HG03095 (cell line): ENCODE data around the gene PLD2.
A peak's percentile ranks its signal among the peaks of the same experiment; 100 is the strongest.

Source experiments
- ATAC-seq: cut with Tn5 transposase; IDR thresholded peaks from one replicate; pipeline ENCODE4 v1.9.1; 2021; ENCODE audit warnings: moderate library complexity; ENCODE audit not compliant: unreplicated experiment

The PLD2 gene, protein sequence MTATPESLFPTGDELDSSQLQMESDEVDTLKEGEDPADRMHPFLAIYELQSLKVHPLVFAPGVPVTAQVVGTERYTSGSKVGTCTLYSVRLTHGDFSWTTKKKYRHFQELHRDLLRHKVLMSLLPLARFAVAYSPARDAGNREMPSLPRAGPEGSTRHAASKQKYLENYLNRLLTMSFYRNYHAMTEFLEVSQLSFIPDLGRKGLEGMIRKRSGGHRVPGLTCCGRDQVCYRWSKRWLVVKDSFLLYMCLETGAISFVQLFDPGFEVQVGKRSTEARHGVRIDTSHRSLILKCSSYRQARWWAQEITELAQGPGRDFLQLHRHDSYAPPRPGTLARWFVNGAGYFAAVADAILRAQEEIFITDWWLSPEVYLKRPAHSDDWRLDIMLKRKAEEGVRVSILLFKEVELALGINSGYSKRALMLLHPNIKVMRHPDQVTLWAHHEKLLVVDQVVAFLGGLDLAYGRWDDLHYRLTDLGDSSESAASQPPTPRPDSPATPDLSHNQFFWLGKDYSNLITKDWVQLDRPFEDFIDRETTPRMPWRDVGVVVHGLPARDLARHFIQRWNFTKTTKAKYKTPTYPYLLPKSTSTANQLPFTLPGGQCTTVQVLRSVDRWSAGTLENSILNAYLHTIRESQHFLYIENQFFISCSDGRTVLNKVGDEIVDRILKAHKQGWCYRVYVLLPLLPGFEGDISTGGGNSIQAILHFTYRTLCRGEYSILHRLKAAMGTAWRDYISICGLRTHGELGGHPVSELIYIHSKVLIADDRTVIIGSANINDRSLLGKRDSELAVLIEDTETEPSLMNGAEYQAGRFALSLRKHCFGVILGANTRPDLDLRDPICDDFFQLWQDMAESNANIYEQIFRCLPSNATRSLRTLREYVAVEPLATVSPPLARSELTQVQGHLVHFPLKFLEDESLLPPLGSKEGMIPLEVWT

DNA sequence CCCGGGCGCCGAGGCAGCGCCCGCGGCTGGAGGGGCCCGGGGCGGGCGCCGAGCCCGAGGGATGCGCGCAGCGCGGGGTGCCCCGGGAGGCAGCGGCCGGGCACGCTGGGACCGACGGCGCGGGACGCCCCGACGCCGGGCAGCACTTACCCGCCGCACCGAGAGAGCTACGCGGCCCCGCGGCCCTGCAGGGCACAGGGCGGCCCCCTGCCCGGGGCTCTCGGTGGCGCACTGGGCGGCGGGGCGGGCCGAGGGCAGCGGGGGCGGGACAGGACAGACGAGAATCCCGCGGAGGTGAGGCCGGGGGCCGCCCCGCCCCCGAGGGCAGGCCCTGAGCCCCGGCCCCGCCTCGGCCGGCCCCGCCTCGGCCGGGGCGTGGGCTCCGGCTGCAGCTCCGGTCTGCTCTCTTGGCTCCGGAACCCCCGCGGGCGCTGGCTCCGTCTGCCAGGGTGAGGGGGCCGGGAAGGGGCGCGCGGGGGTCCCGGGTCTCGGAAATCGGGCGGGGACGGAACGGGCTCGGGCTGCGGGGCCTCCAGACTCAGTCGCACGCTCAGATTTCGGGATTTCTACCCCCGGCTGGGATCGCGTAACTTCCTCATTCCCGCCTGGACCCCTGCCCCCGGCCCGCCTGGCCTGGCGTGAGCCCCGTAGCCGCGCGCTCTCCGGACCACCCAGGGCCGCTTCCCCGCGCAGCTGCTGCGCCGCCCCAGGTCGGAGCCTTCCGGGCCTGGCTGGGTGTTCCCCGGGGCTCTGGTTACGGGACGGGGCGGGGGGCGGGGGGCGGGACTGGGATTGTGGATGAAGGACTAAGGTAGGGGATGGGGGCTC, at the start of gene PLD2:
PLD2 (plus strand) TSS at position 376 of the 828 bp plus-strand sequence. CDS start 621 bp downstream, outside the sequence.
- peak; percentile 89 for ATAC-seq

DNA sequence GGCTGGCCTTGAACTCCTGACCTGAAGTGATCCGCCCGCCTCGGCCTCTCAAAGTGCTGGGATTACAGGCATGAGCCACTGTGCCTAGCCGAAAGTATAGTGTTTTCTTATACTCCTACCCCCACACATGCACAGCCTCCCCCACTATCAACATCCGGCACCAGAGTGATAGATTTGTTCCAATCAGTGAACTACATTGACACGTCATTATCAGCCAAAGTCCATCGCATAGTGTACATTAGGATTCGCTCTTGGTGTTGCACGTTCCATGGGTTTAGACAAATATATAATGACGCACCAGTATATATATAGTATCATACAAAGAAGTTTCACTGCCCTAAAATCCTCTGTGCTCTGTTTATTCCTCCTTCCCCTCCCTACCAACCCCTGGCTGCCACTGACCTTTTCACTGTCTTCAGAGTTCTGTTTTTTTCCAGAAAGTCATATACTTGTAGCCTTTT, 47.1 kb upstream of the PLD2 start:
- ATAC-seq, result no peak

DNA sequence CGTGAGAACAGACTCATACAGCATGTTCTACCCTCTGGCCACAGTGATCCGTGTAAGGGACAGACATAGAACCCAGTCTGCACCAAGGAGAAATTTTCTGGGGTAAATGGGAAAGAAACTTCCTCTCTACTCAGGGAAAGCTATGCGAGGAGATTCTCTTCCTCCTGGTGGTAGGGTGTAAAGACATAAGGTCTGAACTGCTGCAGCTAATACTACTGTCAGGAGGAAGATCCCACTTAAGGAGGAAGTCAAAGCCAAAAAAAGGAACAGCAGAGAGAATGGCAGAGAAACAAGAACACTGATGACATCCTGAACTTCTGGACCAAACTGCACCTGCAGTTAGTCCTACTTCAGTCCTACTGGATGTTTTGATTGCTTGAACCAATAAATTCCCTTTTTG, 42.4 kb upstream of the PLD2 start:
- ATAC-seq, result no peak

DNA sequence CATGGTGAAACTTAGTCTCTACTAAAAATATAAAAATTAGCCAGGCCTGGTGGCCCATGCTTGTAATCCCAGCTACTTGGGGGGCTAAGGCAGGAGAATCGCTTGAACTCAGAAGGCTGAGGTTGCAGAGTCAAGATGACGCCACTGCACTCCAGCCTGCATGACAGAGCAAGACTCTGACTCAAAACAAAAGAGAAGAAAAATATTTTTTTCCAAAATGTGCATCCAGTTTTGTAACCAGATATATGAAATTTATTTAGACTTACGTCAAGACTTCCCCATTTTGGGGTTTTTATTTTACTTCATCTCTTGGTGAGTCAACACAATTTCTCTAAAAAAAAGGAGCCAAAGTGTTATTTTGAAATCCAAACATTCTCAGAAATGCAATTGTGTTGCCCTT, 40.8 kb upstream of the PLD2 start:
- no peak for ATAC-seq

DNA sequence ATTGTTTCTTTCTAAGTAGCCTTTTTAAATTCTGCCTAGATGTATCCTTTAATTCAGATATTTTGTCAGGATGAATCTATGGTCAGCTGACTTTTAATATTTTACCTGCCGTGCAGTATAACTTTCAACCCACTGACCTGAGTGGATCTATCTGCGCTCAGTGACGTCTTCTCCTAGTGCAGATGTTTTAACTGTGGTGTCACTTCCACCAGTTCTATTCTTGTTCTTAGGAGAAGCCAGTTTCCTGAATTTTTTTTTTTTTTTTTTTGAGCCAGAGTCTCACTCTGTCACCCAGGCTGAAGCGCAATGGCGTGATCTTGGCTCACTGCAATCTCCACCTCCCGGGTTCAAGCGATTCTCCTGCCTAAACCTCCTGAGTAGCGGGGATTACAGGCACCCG, 40.2 kb upstream of the PLD2 start:
- ATAC-seq, result no peak

DNA sequence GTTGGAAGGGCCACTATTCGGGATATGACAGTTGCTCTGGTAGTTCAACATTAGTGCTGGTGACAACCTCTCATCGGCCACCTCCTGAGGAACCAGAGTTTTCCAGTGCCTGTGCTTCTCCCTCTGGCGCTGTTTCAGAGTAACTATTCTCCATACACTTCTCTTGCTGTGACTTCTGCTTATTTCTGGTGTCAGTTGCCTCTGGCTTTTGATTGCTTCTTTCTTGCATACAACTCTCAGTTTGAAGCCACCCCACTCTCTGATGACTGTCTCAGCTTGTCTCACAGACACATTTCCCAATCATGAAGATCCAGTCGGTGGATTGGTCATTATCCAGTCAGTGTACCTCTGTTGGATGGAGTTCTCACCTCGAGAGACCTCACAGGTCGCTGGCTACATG, 38.7 kb upstream of the PLD2 start:
- no peak for ATAC-seq

DNA sequence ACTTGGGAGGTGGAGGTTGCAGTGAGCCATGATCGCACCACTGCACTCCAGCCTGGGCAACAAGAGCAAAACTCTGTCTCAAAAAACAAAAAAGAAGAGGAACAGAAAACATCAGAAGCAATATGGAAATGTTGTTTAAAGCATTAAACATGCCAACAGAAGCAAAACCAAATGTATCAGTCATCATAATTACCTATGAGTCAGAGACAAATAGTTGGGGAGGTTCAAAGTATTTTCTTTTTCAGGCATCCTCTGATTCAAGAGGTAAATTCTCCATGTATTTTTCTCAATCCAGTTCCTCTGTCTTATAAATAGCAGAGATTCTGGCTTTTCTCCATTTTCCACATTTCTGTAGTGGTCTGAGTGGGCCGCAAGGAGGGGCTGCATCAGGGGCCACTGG, 37.3 kb upstream of the PLD2 start:
- no peak for ATAC-seq

DNA sequence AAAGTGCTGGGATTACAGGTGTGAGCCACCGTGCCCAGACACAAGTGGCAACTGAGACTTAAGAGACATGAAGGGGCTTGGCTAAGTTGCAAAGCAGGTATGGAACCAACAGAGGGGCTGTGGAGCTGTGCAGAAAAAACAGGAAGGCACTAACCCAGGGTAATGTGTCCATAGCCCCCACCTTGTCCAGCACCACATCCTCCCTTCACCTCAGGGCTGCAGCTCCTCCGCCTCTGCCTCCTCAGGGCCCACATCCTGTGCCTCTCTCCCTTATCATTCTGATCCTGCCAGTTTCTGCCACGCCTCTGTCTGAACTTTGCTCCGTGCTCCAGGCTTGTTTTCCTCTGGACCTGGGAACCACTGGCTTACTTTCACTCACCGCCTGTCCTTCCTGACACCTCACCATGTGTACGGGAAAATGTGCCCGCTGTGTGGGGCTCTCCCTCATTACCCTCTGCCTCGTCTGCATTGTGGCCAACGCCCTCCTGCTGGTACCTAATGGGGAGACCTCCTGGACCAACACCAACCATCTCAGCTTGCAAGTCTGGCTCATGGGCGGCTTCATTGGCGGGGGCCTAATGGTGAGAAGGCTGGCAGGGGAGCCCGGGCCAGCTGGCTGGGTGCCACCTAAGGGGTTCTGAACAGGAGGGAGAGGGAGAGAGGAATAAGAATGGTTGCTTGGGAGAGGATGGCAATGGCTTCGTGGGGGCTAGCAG, 35.3 kb upstream of the PLD2 start, which contains the start of gene TM4SF5:
TM4SF5 (plus strand) TSS at position 368 of the 716 bp plus-strand sequence; CDS start at position 405, 37 bp downstream.
- no peak for ATAC-seq

DNA sequence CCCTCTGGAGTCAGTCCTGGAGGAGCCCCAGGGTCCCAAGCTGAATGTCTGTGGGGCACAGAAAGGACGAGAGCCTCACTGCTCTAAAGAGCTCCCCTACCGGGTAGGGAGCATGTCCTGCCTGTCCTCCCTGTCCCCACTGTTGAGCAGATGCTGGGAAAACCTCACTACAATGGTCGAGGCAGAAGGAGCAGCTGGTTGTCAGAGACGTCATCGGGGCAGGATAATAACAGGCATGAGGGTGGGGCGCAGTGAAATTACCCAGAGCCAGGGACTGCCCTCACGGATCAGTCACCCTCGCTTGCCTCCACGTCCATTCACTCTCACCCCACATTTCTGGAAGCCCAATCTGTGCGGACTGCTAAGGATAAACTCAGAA, 34.7 kb upstream of the PLD2 start:
- ATAC-seq, result no peak

DNA sequence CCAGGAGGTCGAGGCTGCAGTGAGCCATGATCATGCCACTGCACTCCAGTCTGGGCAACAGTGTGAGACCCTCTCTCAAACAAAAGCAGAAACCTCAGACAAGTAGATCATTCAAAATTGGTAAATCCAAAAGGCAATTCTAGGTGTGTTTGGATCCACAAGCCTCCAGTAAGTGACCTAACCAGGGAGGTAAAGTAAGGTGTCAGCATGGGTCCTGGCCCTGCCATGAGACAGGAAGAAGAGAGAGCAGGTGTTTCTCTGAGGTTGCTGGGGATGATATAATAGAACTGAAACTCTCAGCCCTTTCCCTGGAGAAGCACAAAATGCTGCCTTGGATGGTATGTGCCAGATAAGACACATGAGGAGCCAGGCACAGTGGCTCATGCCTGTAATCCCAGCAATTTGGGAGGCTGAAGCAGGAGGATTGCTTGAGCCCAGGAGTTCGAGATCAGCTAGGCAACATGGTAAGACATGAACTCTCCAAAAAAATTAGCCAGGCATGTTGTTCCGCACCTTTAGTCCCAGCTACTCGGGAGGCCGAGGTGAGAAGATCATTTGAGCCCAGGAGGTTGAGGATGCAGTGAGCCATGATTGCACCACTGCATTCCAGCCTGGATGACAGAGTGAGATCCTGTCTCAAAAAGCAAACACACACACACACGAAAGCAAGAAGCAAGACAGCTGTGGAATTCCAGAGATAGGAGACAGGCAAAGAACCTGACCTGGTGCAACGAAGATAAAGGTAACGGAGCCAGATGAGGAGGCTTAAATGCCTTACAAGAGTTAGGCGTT, 28.8 kb upstream of the PLD2 start:
- no peak for ATAC-seq

DNA sequence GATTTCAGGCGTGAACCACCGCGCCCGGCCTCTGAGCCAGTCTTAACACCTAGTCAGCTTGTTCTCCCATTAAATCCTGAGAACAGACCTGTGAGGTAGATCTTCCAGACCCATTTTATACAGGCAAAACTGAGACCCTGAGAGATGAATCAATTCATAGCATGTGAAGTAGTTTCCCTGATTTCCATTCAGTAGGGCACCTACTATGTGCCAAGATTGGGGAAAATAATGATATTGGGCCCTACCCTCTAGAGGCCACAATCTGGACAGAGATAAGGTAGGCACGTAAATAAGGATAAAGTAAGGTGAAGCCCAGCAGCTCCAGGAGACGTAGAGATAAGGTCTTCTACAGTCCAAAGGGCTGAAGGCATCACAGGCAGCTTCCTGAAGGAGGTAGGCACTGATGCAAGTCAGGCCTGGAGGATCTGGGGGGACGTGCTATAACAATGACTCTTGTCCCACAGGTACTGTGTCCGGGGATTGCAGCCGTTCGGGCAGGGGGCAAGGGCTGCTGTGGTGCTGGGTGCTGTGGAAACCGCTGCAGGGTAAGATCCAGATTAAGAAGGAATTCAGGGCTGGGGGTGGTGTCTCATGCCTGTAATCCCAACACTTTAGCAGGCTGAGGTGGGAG, 26.5 kb upstream of the PLD2 start:
- no peak for ATAC-seq

DNA sequence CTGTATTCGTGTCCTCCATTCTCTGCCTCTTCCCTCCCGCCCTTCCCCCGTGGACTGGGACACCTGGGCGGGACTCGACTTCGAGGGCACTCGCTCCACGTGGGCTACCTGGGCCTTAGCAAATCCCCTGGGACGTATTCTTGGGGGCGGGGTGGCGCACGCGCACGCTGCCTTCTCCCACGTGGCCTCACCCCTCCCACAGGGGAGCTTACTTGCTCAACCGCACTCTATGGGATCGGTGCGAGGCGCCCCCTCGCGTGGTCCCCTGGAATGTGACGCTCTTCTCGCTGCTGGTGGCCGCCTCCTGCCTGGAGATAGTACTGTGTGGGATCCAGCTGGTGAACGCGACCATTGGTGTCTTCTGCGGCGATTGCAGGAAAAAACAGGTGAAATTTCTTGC, 24.3 kb upstream of the PLD2 start:
- ATAC-seq, result no peak

DNA sequence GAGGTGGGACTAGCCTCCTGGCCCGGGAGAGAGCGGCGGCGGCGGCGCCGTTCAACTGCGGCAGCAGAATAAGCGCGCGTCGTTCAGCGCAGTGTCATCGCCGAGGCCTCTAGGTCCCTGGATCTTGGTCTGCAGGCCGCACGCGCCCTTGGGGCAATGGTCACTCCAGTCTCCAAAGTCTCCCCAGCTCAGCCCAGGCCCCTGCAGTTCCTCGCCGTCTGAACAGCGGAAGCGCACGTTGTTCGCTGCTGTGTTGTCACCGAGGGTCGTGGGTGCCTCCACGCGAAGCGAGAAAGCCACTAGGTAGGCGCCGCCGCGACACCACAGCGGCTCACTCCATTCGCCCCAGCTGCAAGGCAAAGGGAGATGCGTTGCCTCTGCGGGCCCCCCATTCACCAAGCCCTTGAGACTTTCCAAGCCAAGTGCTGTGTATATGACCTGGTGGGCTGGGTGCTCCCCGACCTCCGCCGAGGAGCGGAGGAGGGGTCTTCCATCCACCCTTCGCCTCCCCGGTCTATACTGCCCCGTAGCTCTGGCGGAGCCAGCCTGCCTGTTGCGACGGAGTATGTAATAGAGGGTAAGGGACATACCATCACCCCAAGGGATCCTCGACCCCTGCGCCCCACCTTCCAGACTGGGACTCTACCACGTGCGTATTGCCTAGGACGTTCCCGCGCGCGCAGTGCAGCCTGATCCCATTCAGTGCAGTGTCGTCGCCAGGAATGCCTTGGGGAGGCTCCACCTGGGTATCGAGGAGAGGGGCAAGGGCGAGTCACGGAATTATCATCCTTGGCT, 21.4 kb upstream of the PLD2 start:
- ATAC-seq, result no peak

DNA sequence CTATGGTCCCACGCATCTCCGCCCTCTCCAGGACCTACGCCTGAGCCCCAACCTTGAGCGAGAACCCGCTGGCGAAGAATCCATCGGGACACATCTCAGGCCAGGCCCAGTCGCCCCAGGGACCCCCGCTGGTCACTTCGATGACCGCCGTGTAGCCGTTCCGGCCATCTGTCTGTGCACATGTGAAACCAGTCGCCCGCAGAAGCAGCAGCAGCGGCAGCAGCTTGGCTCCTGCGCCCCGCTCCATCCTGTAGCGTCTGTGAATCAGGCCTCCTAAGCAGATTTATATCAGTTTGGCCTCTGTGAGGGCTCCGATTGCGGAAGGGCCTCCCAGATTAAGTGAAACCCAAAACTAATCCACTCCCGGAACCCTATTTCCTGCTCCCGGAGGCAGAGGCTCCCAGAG, 20.8 kb upstream of the PLD2 start, which contains the start of gene VMO1:
VMO1 (minus strand) TSS at position 259 of the 406 bp plus-strand sequence; CDS start at position 247, 12 bp downstream.
- no peak for ATAC-seq

DNA sequence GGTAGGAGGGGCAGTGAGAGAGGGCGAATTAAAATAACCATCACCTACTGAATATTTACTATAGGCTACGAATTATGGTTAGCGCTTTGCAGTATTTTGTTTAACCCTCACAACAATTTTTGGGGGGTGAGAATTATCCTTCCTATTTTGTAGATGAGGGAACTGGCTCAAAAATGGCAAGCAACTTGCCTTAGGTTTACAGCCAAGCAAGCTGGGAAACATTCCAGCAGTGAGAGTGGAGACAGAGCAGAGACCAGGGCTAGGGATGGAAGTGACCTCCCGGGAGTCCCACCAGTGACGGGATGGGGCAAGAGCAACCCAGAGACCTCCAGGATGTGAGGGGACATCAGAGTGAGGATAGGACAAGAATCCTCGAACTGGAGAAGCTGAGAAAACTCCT, 20.4 kb upstream of the PLD2 start:
- no peak for ATAC-seq

DNA sequence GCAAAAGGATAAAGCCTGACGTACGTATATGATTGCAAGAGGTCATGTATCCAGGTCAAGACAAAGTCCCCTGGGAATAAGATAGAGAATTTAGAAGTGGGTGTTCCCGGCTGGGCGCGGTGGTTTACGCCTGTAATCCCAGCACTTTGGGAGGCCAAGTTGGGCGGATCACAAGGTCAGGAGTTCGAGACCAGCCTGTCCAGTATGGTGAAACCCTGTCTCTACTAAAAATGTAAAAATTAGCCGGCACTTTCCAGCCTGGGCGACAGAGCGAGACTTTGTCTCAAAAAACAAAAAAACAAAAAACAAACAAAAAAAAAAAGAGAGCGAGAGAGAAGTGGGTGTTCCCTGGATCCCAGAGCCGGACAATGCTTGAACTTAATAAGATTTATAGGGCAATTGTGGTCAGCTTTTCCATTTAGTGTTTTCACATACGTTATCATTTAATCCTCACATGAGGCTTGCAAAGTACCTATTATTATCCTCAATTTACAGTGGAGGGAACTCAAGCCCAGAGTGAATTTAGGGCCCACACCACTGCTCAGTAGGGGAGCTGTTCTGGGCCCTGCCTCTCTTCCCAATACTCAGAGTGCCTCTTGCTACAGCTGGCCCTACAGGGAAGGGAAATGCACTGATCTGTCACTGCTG, 18.7 kb upstream of the PLD2 start:
- no peak for ATAC-seq
